Stimulated activated naive CD8-positive, alpha-beta T cell treated with anti-CD3 and anti-CD28 coated beads, Interleukin-15, Interleukin-2, amounts not matched to agents 100 ng/mL and 50 ng/mL, for 24 hours (primary cell): ENCODE measurements around the gene ELAVL3.
"Not testable (repeated sequence)": the region's sequence is repeated elsewhere in the genome, so short reads cannot be mapped to it uniquely, and the experiment has no call there.

ENCODE experiments used
- H3K27ac Mint-ChIP-seq: one replicate; pipeline ENCODE4 v1.8.0; 2021; ENCODE audit warnings: mild to moderate bottlenecking, mixed read lengths
- H3K27me3 Mint-ChIP-seq: one replicate; pipeline ENCODE4 v1.8.0; 2021; ENCODE audit warnings: mixed read lengths
- H3K36me3 Mint-ChIP-seq: one replicate; pipeline ENCODE4 v1.8.0; 2021; ENCODE audit warnings: low read depth, mixed read lengths
- H3K4me1 Mint-ChIP-seq: one replicate; pipeline ENCODE4 v1.8.0; 2021; ENCODE audit warnings: low read depth, mixed read lengths
- H3K4me3 Mint-ChIP-seq: one replicate; pipeline ENCODE4 v1.8.0; 2021; ENCODE audit warnings: mild to moderate bottlenecking, mixed read lengths
- H3K9me3 Mint-ChIP-seq: one replicate; pipeline ENCODE4 v1.8.0; 2021; ENCODE audit warnings: mixed read lengths

The ELAVL3 gene

GRCh38 chr19:11420429-11421370 is 60.1 kb downstream of the ELAVL3 start:
- peak overlapping the region; percentile 60 for H3K4me3 Mint-ChIP-seq
- H3K27me3 Mint-ChIP-seq = peaks cover 62% of the 10 kb centered on the region
- no peak overlapping the region for H3K27ac Mint-ChIP-seq
- no peaks in the 10 kb centered on the region for H3K9me3 Mint-ChIP-seq
- H3K4me1 Mint-ChIP-seq = peaks cover 38% of the 10 kb centered on the region
- H3K36me3 Mint-ChIP-seq = no peaks in the 10 kb centered on the region

DNA sequence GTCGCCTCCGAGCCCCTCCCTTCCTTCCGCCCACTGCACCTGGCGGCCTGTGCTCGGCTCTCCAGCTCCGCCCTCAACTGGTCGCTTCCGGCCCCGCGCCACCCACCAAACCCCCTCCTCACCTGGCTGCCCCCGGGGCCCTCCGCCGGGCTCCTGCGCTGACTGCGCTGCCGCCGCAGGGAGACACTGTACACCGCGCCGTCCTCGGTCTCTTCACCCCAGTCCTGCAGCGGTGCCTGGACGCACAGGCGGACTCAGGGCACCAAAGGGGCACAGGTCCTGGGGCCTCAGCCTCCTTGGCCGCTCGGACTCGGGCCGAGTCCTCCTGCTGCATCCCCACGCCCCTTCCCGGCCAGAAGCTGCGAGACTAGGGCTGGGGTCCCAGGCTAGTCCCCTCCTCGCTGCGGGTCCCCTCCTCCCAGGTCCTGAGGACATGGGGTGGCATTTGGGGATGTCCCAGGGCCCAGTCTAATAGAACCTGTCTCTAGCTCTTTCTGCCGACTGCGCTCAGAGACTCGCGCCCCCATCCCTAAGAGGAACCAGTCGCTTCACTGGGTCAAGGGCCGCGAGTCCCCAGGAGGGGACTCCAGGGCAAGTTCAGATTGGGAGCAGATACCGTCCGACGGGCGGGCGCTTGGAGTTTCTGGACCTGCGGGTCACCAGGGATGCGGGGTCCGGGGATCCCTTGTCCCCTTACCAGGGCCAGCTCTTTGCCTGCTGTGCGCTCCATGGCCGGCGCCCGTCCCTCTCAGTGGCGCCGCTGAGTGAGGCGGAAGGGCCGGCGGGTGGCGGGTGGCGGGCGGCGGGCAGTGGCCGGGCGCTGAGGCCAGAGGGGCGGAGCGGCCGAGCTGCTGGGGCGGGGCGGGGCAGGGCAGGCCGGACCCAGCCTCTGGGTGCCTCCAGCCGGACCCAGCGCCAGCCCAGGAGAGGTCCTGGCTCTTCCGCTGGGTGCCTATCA is 62.0 kb downstream of the ELAVL3 start, which contains the start of gene RGL3:
TSS of gene RGL3 (minus strand) at position 766 of the 958 bp plus-strand sequence. CDS start at position 730, 36 bp downstream.
- Mint-ChIP-seq H3K36me3 (no peaks in the 10 kb centered on the region), H3K9me3 (no peaks in the 10 kb centered on the region), H3K4me1 (peaks cover 38% of the 10 kb centered on the region), H3K4me3 (no peak within 1 kb of the TSS), H3K27me3 (peaks cover 59% of the 10 kb centered on the region), H3K27ac (no peak within 1 kb of the TSS)

DNA sequence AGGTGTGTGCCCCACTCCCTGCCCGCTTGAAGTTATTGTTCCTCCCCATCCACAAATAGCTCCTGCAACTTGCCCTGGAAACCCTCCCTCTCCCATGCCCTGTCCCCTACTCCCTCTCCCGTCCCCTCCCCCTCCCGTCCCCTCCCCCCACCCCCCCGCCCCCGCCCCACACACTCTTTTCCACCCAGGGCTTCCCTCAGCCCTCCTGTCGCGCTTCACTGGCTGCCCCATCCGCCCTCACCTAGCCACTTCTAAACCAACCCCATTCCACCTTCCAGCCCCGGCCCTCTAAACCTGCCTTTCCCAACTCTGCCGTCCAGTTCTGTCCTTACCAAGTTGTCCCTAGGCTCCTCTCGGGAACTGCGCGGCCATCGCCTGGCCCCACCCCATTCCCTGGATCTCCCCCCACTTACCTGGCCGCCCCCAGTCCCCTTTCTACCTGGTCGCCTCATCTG is 62.7 kb downstream of the ELAVL3 start:
- Mint-ChIP-seq H3K4me3 (no peak overlapping the region), H3K27me3 (peaks cover 52% of the 10 kb centered on the region), H3K27ac (no peak overlapping the region), H3K9me3 (no peaks in the 10 kb centered on the region), H3K36me3 (no peaks in the 10 kb centered on the region), H3K4me1 (peaks cover 31% of the 10 kb centered on the region)

DNA sequence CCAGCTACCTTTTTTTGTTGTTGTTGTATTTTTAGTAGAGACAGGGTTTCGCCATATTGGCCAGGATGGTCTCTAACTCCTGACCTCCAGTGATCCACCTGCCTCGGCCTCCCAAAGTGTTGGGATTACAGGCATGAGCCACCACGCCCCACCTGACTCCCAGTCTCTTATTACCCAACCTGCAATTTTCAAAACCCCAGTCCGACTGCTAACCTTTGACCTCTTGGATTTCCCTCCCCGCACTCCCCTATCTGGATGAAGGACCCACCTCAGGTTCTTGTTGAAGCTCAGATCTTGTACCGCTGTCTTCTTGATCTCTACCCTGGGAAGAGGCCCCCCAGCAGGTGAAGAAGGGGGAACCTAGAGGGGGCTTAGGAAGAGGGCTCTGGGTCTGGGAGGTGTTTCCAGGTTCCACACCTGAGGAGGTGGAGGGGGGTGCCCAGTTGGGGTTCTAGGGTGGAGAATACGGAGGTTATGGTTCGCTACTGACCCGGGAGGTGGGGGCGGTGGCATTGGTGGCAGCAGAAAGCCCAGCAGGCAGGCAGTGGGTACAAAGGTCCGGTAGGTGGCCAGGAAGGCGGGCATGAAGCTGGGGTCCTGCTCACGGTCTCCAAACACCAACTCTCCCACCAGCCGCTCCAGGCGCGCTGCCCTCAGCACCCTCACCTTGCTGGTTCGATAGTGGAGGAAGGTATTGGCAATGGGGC is 64.3 kb downstream of the ELAVL3 start:
- no peak overlapping the region for H3K27ac Mint-ChIP-seq
- H3K9me3 Mint-ChIP-seq = no peaks in the 10 kb centered on the region
- peaks cover 40% of the 10 kb centered on the region for H3K27me3 Mint-ChIP-seq
- H3K36me3 Mint-ChIP-seq = no peaks in the 10 kb centered on the region
- H3K4me1 Mint-ChIP-seq = peaks cover 17% of the 10 kb centered on the region
- no peak overlapping the region for H3K4me3 Mint-ChIP-seq

DNA sequence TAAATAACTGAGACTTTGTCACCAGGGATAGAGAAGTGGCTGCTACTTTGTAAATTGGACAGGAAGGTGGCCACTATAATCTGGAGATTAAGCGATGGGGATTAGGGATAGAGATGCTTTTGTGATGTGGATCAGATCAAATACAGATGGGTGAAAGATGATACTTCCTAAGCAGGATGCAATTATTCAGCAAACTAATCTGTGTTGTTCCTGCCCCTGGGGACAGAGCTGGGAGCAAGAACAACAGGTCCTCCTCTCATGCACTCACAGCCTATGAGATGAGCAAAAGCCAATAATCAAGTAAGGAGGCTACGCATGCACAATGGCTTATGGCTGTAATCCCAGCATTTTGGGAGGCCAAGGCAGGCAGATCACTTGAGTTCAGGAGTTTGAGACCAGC is 66.3 kb downstream of the ELAVL3 start:
- no peaks in the 10 kb centered on the region for H3K36me3 Mint-ChIP-seq
- no peak overlapping the region for H3K4me3 Mint-ChIP-seq
- no peaks in the 10 kb centered on the region for H3K9me3 Mint-ChIP-seq
- H3K4me1 Mint-ChIP-seq = peaks cover 4% of the 10 kb centered on the region
- H3K27me3 Mint-ChIP-seq = peaks cover 31% of the 10 kb centered on the region
- no peak overlapping the region for H3K27ac Mint-ChIP-seq

- Mint-ChIP-seq H3K4me3 (no peak overlapping the region), H3K9me3 (no peaks in the 10 kb centered on the region), H3K27me3 (peaks cover 16% of the 10 kb centered on the region), H3K36me3 (no peaks in the 10 kb centered on the region), H3K4me1 (no peaks in the 10 kb centered on the region), H3K27ac (no peak overlapping the region)
Measured at GRCh38 chr19:11410682-11411081, 70.2 kb downstream of the ELAVL3 start.

- H3K36me3 Mint-ChIP-seq = no peaks in the 10 kb centered on the region
- peaks cover 21% of the 10 kb centered on the region for H3K27me3 Mint-ChIP-seq
- no peaks in the 10 kb centered on the region for H3K9me3 Mint-ChIP-seq
- H3K4me1 Mint-ChIP-seq = no peaks in the 10 kb centered on the region
- no peak overlapping the region for H3K27ac Mint-ChIP-seq
- no peak overlapping the region for H3K4me3 Mint-ChIP-seq
Measured at GRCh38 chr19:11408591-11408990, 72.3 kb downstream of the ELAVL3 start.

DNA sequence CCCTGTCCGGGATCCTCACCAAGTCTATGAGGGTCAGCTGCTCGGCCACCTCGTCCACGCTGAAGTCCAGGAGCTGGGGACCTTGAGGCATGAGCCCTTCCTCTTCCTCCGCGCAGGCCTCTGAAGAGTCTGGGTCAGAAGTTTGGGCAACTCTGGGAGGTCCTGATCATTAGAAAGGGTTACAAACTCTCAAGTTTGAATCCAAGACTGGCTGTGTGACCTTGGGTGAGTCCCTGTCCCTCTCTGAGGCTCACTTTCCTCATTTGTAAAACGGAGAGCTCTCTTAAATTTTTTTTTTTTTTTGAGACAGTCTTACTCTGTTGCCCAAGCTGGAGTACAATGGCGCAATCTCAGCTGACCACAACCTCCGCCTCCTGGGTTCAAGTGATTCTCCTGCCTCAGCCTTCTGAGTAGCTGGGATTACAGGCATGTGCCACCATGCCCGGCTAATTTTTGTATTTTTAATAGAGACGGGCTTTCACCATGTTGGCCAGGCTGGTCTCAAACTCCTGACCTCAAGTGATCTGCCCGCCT is 74.1 kb downstream of the ELAVL3 start:
- H3K4me3 Mint-ChIP-seq, H3K9me3 Mint-ChIP-seq, H3K27ac Mint-ChIP-seq, H3K36me3 Mint-ChIP-seq, H3K4me1 Mint-ChIP-seq: not testable (repeated sequence)
- H3K27me3 Mint-ChIP-seq = peaks cover 21% of the 10 kb centered on the region

GRCh38 chr19:11405846-11406643 is 74.8 kb downstream of the ELAVL3 start:
- Mint-ChIP-seq H3K27me3 (peaks cover 17% of the 10 kb centered on the region), H3K27ac (no peak overlapping the region), H3K36me3 (no peaks in the 10 kb centered on the region), H3K9me3 (no peaks in the 10 kb centered on the region), H3K4me1 (no peaks in the 10 kb centered on the region), H3K4me3 (no peak overlapping the region)

DNA sequence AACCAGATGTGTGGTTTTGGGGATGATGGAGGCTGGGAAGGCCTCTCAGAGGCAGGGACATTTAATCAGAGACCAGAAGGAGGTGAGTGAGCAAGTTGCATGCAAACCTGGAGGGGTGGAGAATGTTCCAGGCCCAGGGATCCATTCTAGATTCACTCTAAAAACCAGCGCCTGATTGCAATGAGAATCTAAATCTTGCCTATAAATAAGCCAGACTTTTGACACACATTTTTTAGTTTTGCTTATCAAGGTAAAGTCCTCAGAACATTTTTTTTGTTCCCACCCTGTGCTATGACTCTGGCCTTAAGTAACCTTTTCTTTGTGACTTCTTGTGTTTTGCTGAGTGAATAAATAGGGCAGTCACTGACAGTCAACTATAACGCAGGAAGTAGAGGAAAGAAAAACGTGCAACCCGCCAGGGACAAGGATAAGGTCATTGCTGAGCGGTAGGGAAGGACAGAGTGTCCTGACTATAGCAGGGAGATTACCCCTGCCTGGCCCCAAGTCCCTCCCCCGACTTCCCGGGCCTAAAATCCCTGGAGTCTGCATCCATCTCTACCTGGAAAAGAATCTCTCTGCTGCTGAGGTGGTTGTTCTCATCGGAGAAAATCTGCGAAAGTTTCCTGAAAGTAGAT is 76.1 kb downstream of the ELAVL3 start:
- H3K4me3 Mint-ChIP-seq = no peak overlapping the region
- no peak overlapping the region for H3K27ac Mint-ChIP-seq
- peaks cover 12% of the 10 kb centered on the region for H3K27me3 Mint-ChIP-seq
- H3K4me1 Mint-ChIP-seq = no peaks in the 10 kb centered on the region
- H3K9me3 Mint-ChIP-seq = no peaks in the 10 kb centered on the region
- no peaks in the 10 kb centered on the region for H3K36me3 Mint-ChIP-seq

DNA sequence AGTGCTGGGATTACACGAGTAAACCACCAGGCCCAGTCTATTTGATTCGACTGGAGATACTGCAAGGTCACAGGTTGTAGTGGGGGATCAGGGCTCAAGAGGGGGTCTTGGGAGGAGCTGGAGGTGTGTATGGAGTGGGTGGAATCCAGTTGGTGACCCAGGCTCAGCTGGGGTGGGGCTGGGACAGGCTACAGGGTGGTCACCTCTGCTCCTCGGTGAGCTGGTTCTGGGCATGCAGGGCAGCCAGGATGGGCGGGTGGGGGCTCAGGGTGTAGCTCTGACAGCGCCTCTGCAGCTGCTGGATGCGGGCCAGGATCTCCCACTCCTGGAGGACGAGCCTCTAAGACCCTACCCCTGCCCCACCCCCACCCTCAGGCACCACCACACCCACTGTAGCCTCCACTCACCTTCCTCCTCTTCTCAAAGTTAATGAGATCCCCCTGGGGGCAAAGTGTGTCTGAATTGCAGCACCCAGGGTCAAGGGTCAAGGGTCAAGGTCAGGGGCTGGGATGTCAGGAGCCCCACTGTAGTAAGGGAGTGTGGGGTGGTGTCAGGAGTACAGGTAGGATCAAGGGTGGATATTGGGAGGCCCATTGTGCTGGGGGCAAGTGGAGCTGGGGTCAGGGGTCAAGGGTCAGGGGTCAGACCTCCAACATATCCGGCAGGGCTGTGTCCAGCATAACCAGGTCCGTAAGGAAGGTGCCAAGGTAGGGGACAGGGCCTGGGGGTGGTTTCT is 78.9 kb downstream of the ELAVL3 start:
- H3K27ac Mint-ChIP-seq = no peak overlapping the region
- H3K4me3 Mint-ChIP-seq = no peak overlapping the region
- no peaks in the 10 kb centered on the region for H3K9me3 Mint-ChIP-seq
- no peaks in the 10 kb centered on the region for H3K36me3 Mint-ChIP-seq
- H3K27me3 Mint-ChIP-seq = peaks cover 6% of the 10 kb centered on the region
- H3K4me1 Mint-ChIP-seq = no peaks in the 10 kb centered on the region
